ENCODE measurements around the gene CCDC171.
"Not testable (repeated sequence)": the region's sequence is repeated elsewhere in the genome, so short reads cannot be mapped to it uniquely, and the experiment has no call there.

CCDC171 gene

DNA sequence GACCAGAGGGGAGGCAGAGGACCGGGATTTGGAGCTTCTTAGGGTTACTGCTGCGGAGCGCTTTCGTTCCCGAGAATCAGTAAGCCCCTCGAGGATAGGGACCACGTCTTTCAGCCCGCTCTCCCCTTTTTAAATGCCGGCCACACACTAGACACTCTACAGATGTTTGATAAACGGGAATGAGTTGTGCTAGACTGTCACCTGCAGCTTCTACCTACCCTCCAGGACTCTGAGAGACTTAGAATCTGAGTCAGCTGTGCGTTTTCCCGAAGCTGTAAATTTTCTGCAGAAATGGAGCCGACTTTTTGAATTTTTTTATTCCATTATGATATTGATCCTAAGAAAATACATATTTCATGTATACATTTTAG, 670 bp downstream of the CCDC171 start:
- no peak for DNase-seq (ENCODE audit: low read depth in 2 of 2, low spot score in 1 of 2)

DNA sequence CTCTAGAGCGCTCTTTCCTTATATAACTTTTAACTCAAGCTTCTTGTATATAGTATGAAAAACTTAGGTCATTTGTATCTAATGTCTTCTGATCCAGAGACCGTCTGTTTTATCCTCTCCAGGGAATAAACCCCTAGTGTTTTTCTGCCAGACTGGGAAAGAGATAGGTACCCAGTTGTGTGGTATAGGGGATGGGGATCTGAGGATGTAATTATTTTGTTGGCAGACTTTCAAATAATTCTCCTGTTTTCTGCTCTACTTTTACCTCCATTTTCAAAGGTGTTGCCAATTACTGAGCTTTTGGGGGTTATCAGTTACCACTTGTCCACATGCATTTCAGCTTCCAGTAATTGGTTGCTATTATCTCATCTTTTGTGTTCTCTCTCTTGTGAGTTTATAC, 17.9 kb downstream of the CCDC171 start:
- no peak for DNase-seq (ENCODE audit: low read depth in 2 of 2, low spot score in 1 of 2)

DNA sequence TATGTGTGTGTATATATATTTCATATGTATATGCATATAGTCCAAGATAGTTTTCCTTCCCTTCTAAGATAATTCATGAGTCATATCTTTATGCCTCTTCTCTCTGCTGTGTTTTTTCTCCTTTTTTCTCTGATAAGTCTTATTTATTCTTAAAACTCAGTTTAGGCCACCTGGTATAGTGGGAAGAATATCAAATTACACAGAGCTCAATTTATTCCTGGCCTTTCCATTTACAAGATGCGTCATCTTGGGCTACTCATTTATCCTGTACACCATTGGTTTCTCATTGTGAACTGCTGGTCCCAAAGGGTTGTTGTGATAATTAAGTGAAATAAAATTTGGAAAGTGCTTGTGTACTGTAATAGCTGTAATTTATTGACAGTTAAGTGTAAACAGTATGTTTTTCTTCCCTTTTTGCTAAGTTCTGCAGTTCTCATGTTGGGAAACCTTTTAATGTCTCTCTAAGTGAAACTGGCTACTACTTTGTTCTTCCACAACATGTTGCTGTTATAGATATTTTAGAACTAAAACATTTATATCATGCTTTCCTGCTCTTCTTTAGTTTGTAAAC, 19.4 kb downstream of the CCDC171 start:
- no peak for DNase-seq (ENCODE audit: low read depth in 2 of 2, low spot score in 1 of 2)

DNA sequence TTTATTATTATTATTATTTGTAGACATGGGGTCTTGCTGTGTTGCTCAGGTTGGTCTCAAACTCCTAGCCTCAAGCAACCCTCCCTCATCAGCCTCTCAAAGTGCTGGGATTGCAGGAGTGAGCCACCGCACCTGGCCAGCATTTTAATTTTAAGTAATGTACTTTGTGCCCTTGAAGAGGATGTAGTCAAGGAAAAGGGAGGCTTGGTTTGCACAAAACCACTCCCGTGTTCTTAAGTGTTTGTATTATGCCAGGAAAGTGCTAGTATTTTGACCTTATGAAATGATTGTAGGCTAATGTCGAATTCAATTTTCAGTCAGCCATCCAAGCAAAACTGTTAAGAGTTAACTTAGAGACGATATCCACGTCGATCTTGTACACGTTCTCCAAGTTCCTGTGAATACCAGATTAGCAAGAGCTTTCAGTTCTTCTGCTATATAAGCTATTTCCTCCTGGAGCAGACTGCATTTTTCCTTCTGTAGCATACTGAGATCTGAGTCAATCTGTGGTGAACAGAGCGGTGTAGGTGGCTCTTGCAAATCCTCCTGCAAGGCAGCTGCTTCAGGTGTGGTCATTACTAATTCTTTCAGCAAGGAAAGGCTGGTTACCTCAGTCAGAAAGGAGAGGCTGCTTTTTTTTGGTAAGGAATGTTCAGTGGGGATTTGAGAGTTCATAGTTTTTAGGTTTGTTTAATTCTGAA, 23.7 kb downstream of the CCDC171 start:
- DNase-seq (ENCODE audit: low read depth in 2 of 2, low spot score in 1 of 2) = no peak

DNA sequence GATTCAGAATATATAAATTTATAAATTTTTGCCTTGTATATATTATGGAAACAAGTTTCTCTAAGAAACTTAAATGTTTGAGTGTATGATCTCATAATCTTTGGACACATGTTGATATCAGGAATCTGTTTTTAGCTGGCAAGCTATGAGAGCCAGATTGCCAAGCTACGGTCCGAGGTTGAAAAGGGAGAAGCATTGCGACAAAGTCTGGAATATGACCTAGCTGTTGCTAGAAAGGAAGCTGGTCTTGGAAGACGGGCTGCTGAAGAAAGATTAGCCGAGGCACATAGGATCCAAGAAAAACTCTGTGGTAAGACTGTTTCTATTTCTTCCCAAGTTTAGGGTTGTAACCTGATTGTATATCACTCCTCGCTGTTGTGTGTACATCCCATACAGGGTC, 25.9 kb downstream of the CCDC171 start:
- DNase-seq (ENCODE audit: low read depth in 2 of 2, low spot score in 1 of 2) = no peak

DNA sequence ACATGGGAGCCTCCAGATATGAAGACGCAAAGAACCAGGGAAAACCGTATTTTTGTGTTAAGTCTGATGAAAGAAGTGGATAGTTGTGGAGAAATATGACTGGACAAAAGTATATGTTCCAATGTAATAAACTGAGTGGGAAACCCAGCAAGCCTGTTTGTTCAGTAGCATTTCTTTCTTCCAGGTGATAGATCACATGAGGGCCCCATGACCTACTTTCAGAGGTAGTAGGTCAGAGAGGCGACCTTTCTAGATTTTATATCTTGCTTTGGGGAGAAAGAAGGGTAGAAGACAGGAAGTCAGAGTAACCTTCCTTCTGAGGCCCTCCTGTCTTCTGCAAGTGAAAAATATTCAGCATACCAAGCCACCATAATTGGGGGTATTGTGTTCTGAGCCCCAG, 31.5 kb downstream of the CCDC171 start:
- DNase-seq (ENCODE audit: low read depth in 2 of 2, low spot score in 1 of 2) = no peak

DNA sequence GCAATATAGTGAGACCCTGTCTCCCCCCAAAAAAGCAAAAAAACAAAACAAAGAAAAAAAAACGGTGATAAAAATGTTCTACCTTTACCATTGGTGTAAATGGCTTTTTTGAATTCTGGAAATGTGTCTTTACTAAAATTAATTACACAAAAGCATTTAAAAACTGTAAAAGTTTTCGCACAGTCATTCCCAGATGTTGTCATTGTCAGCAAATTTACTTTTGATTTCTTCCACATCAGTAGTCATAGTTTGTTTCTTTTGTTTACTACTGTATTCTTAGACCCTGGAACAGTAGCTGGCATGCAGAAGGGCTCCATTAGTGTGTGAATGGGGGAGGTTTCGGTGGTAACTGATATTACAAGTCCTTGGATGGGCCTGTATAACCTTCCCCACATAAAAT, 39.5 kb downstream of the CCDC171 start:
- DNase-seq (ENCODE audit: low read depth in 2 of 2, low spot score in 1 of 2) = no peak

DNA sequence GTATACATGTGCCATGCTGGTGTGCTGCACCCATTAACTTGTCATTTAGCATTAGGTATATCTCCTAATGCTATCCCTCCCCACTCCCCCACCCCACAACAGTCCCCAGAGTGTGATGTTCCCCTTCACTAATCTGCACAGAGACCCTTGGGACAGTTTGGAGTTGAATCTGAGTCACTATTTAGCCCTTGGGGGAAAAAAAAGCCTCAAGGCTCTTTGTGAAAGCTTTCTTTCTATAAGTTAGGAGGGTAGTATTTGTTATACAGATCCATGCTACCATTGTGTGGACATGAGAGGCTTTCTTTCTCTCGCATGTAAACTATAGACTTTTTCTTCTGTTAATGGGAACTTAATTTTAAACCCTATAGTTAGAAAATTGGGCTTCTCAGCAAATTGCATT, 40.1 kb downstream of the CCDC171 start:
- not testable (repeated sequence) for DNase-seq (ENCODE audit: low read depth in 2 of 2, low spot score in 1 of 2)

DNA sequence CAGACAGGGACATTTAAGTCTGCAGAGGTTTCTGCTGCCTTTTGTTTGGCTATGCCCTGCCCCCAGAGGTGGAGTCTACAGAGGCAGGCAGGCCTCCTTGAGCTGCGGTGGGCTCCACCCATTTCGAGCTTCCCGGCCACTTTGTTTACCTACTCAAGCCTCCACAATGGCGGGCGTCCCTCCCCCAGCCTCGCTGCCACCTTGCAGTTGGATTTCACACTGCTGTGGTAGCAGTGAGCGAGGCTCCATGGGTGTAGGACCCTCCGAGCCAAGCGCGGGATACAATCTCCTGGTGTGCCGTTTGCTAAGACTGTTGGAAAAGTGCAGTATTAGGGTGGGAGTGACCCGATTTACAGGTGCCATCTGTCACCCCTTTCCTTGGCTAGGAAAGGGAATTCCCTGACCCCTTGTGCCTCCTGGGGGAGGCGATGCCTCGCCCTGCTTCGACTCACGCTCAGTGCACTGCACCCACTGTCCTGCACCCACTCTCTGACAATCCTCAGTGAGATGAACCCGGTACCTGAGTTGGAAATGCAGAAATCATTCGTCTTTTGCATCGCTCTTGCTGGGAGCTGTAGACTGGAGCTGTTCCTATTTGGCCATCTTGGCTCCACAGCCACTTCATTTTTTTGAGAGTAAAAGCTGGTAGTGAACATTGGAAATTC, 48.0 kb downstream of the CCDC171 start:
- not testable (repeated sequence) for DNase-seq (ENCODE audit: low read depth in 2 of 2, low spot score in 1 of 2)

DNA sequence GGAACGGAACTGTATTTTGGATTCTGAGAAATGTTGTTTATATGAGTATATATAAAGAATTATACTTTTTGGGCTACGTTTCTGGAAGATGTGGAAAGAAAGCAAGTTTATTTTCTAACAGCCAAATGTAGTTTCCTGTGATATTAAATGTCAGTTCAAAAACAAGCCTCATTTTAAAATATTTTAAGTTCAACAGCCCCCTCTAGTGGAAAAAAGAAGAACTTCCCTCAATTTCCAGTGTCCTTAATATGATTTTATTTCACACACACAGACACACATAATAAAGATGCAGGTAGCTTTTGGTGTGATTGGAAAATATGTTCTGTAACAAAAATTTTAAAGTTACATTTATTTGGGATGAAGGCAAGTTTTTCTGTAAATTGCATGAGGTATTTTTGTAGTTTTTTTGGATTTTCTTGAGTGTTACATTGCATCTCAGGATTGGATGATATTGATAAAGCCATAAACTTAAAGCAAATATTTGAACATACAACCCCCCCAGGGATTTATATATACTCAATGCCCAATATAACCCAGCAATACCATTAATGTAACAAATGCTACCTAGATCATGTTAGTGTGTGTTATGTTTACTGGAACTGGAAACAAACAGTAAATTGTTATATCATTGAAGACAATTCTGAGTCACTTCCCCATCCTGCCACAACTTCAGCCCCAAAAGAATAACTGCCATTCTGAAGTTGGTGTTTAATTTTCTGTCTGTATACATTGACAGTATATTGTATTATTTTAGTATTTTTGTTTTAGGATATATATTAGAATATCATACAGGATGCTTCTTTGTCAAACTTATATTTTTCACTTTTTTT, 54.0 kb downstream of the CCDC171 start:
- DNase-seq (ENCODE audit: low read depth in 2 of 2, low spot score in 1 of 2) = no peak

DNA sequence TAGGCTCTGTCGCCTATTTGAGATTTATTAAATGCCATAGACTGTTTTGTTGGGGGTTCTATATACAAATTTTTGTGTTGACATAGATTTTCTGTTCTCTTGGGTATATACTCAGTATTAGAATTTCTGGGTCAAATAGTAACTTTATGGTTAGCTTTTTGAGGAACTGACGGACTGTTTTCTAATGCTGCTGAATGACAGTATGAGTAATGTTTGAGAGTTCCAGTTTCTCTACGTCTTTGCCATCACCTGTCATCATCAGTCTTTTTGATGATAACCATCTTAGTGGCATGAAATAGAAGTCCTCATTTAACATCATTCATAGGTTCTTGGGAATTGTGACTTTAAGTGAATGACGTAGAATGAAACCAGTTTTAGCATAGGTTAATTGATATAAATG, 60.1 kb downstream of the CCDC171 start:
- DNase-seq (ENCODE audit: low read depth in 2 of 2, low spot score in 1 of 2) = no peak

DNA sequence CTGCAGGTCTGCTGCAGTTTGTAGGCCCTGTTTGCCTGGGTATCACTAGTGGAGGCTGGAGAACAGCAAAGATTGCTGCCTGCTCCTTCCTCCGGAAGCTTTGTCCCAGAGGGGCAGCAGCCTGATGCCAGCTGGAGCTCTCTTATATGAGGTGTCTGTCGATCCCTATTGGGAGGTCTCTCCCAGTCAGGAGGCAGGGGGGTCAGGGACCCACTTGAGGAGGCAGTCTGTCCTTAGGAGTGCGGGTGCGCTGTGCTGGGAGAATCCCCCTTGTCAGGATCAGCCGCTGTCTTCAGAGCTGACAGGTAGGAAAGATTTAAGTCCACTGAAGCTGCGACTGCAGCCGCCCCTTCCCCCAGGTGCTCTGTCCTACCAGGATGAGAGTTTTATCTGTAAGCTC, 64.9 kb downstream of the CCDC171 start:
- no peak for DNase-seq (ENCODE audit: low read depth in 2 of 2, low spot score in 1 of 2)

DNA sequence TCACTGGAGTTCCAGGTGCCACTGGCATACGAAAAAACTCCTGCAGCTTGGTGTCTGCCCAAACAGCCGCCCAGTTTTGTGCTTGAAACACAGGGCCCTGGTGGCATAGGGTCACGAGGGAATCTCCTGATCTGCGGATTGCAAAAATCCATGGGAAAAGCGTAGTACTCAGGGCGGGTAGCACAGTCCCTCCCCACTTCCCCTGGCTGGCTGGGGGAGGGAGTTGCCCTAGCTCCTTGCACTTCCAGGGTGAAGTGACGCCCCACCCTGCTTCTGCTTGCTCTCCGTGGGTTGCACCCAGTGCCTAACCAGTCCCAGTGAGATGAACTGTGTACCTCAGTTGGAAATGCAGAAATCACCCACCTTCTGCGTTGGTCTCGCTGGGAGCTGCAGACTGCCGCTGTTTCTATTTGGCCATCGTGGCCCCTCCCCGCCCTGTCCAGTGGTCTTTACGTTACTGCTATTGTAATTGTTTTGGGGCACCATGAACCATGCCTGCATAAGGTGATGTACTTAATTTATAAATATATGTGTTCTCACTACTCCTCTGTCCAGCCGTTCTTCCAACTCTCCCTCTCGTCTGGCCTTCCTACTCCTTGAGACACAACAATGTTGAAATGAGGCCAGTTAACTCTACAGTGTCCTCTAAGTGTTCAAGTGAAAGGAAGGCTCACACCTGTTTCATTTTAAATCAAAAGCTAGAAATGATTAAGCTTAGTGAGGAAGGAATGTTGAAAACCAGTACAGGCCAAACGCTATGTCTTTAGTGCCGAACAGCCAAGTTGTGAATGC, 65.9 kb downstream of the CCDC171 start:
- no peak for DNase-seq (ENCODE audit: low read depth in 2 of 2, low spot score in 1 of 2)

DNA sequence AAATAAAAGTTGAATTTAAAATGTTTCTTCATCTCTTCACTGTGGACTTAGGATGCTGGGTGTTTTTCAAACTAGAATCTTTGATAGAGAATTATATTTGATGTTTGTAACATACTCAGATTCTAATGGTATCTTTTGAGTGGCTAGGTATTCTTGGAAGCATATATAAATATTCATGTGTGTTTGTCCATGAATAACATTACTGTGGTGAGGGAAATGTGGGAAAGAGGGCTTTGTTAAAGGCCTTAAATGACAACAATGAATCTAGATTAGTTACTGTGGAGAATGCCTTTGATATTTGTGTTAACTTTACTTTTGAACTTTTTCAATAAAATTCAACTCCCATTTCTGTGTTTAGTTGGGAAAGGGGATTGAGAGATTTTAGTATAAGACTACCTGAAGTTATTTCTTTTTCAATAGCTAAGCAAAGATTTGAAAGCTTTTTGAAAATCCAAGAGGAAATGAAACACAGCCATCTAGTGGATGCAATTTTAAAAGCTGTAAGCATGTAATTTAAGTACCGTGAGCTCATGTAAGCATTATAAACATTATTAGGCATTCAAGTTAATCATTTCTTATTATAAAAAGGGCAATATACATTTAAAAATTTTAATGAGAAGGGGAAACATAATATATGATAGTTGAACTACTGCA, 69.6 kb downstream of the CCDC171 start:
- DNase-seq (ENCODE audit: low read depth in 2 of 2, low spot score in 1 of 2) = no peak

DNA sequence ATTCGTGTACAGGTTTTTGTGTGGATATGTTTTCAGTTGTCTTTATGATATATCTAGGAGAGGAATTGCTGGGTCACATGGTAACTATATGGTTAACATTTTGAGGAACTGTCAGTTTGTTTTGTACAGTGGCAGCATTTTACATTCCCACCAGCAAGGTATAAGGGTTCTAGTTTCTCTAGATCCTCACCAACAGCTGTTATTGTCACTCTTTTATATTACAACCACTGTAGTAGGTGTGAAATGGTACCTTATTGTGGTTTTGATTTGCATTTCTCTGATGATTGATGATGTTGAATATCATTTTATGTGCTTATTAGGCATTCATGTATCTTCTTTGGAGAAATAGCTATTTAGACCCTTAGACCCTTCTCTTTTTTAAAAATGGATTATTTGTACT, 82.9 kb downstream of the CCDC171 start:
- DNase-seq (ENCODE audit: low read depth in 2 of 2, low spot score in 1 of 2) = no peak

DNA sequence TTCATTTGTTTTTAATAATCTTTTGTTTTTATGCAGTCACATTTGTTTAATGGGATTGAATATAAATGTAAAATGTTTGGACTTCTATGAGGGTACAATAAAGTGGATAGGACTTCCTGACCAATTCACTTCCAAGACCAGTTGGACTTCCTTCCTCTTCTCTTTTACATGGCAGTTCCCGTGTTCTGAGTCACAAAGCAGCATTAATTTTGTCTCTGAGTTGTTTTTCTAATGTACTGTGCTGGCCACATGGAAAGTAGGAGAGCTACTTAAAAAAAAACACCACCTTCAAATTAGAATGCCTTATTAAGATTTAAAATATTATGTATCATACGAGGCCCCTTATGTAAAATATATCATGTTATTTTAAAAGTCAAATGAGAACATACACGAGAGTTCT, 87.3 kb downstream of the CCDC171 start:
- DNase-seq (ENCODE audit: low read depth in 2 of 2, low spot score in 1 of 2) = no peak

DNA sequence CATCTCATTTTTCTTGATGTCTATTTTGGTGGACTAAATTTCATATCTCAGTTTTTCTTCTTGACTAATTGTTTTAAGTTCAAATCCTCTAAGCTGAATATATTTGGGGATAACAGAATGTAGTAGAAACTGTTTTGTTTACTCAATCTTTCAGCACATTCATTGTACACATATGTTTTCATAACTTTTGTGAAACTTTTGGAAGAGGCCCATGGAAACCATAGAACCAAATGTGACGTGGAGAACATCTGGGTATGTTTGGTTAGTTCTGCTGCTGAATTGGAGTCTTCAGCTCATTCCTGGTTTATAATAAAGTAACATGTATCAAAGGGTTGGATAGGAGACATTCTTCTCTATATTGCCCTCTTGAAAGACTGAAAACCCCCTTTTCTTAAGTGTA, 88.4 kb downstream of the CCDC171 start:
- DNase-seq (ENCODE audit: low read depth in 2 of 2, low spot score in 1 of 2) = no peak

DNA sequence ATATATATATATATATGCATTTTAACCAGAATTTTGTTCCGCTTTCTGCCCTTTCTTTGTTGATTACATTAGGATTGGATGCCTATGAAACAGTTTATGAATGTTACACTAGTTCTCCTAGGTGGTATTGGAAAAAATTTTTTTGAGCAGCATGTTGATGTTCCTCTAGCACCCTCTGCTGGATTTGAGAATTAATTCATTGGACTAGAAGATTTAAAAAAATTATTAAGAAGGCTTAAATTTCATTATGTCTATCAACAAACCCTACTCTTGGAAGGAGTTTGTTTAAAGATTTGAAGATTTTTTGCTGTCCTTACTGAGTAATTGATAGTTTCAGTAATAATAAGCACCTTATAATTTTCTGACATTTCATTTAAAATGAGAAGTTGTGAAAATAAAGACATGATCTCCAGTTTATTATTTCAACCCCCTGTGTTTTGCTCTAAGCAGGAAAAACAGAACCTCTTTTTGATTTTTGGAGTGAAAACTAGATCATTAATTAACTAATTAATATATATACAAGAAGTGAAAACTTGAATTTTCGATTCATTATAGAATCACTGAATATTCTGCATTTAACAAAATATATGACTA, 89.6 kb downstream of the CCDC171 start:
- DNase-seq (ENCODE audit: low read depth in 2 of 2, low spot score in 1 of 2) = no peak

DNA sequence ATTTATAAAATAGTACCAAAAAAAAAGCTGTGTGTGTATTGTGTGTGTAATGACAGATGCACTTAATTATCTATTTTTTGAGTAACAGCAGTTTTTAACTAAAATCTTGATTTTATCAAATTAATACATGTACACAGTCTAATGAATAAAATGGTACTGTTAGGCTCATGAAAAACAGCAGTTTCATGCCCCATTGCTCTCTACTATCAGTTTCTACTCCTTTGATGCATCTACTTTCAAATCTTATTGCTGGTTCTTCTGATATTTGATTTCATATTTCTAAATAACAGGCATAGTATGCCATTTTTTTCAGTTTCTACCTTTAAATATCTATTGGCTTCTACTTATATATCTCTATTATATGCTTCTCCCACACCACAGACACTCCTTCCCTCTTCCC, 117.4 kb downstream of the CCDC171 start:
- DNase-seq (ENCODE audit: low read depth in 2 of 2, low spot score in 1 of 2) = no peak

DNA sequence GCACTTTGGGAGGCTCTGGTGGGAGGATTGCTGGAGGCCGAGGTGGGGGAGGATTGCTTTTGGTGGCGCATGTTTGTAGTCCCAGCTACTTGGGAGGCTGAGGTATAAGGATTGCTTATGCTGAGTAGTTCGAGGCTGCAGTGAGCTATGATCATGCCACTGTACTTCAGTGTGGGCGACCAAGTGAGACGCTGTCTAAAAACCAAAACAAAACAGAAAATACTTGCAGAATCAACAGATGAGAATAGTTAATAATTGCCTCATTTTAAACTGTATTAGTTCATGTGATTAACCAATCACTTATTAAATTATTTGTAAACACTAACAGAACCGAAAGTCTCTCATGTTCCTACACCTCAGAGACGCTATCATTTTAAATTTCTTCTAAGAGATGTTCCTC, 118.1 kb downstream of the CCDC171 start:
- no peak for DNase-seq (ENCODE audit: low read depth in 2 of 2, low spot score in 1 of 2)

Measured in stimulated activated CD8-positive, alpha-beta memory T cell treated with anti-CD3 and anti-CD28 coated beads, Interleukin-4, amount 100 ng/mL, for 1 hour (primary cell).